D721Med (cell line): ENCODE measurements around the gene CNP.
"Not testable (repeated sequence)": the region's sequence is repeated elsewhere in the genome, so short reads cannot be mapped to it uniquely, and the experiment has no call there.

Experiments
- DNase-seq: peaks from one replicate; pipeline ENCODE4 v3.0.0; 2011; ENCODE audit warnings: low spot score; ENCODE audit not compliant: insufficient read length
- FAIRE-seq: peaks from 2 replicates; lab custom pipeline; 2011; peaks lifted over from hg19 to GRCh38; lab: Jason Lieb, UNC
- TF ChIP-seq, protein P1 (sequence below): IDR thresholded peaks from 2 replicates; pipeline ENCODE4 v1.5.1; 2012; ENCODE audit warnings: mild to moderate bottlenecking, control low read depth; ENCODE audit not compliant: insufficient read depth; ENCODE audit errors: missing control alignments

The CNP gene

DNA sequence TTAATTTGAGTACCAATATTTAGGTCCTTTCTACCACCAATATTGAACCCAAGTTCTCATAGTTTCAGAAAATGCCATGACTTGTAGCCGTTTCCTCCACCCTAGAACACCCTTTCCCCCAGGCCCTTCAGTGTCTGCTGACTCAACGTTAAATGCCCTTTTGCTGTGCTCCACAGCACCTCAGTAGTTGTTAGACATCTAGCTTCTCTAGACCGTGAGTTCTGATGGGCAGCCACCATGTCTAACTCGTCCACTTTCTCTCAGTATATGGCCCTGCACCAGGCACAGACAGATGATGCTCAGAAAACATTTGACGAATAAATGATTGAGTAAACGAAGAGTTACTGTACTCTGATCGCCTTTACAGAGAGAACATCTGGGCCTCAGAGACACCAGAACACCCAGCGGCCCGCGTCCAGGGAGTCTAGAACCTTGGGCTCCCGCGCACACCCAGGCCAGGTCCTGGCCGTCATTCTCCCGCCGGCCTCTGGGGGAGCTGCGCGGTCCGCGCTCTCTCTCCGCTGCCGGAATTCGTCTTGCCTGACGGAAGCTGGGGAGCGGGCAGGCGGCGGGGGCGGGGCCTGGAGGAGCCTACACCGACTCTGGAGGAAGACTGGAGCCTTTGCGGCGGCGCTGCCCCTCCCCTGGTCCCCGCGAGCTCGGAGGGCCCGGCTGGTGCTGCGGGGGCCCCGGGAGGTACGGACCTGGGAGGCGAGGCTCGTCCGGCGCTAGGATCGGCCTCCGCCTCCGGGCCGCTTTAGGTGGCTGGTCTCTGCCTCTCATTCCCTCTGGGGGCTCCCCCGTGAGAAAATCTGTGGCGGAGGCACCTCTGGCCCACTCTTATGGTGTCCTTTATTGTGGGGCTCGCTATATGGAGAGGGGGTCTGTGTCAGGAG lies 53.2 kb downstream of the CNP start, which contains the start of gene NKIRAS2:
Gene NKIRAS2 (plus strand): TSS at position 582 of the 896 bp plus-strand sequence. CDS start 1,488 bp downstream, outside the sequence.
- TF ChIP-seq, protein P1, sequence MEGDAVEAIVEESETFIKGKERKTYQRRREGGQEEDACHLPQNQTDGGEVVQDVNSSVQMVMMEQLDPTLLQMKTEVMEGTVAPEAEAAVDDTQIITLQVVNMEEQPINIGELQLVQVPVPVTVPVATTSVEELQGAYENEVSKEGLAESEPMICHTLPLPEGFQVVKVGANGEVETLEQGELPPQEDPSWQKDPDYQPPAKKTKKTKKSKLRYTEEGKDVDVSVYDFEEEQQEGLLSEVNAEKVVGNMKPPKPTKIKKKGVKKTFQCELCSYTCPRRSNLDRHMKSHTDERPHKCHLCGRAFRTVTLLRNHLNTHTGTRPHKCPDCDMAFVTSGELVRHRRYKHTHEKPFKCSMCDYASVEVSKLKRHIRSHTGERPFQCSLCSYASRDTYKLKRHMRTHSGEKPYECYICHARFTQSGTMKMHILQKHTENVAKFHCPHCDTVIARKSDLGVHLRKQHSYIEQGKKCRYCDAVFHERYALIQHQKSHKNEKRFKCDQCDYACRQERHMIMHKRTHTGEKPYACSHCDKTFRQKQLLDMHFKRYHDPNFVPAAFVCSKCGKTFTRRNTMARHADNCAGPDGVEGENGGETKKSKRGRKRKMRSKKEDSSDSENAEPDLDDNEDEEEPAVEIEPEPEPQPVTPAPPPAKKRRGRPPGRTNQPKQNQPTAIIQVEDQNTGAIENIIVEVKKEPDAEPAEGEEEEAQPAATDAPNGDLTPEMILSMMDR = peak; percentile 82
- peak; percentile 94 for DNase-seq
- FAIRE-seq = no peak

DNA sequence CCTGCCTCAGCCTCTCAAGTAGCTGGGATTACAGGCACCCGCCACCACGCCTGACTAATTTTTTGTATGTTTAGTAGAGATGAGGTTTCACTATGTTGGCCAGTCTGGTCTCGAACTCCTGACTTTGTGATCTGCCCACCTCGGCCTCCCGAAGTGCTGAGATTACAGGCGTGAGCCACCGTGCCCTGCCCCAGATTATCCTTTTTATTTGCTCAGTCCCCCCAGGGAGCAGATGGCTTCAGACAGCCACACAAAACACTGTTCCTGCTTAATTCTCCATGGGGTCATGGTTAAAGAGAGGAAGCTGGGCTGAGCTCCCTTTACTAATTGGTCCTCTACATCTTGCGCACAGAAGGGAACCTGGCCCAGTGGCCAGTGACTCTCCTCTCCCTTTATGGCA lies 54.2 kb downstream of the CNP start:
- FAIRE-seq, DNase-seq: not testable (repeated sequence)

DNA sequence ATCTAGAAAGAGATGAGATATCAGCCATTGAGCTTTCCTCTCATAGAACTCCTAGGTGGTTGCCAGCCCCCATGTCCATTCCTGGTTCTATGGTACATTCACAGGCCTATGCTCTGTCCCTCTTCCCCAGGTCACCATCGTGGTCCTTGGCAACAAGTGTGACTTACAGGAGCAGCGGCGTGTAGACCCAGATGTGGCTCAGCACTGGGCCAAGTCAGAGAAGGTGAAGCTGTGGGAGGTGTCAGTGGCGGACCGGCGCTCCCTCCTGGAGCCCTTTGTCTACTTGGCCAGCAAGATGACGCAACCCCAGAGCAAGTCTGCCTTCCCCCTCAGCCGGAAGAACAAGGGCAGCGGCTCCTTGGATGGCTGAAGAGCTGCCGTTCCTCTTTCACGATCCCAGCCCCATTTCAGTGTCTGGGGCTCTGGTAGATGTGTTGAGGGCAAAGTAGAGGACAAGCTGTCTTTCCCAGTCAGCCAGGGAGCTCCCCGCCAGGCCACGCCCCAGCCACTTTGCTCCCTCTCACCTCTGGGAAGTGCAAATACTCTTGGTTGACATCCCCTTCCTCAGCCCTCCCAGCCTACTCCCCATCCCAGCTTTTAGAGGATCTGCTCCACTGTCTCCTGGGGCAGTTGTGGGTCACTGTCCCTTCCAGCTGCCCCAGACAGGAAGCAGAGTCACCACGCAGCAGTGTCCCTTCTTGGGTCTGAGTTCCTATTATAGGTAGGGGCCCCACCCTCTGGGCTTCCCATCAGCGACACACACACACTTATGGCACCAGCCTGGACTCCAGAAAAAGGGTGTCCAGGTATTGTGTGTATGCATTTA lies 57.1 kb downstream of the CNP start:
- no peak for FAIRE-seq
- DNase-seq = no peak

DNA sequence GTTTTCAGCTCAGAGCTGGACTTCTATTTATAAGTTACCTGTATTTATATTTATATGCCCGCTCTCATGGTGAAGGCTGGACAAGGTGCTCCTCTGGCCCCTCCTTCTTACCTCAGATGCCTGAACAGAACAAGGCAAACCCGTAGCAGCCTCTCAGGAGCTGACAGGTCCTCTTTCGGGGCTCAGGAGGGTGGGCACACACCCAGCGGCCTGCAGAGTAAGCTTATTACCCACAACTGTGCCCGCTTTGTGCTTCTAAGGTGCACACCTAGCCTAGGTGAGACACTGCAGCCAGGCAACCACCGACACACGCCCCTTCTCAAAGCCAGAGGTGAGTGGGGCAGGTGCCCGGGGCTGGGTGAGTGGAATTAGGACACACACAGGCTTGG lies 58.6 kb downstream of the CNP start:
- DNase-seq (no peak), FAIRE-seq (no peak)
- TF ChIP-seq, protein P1 = no peak

More for the DNA sequence above, 57.1 kb downstream of the CNP start:
- TF ChIP-seq, protein P1 = no peak

DNA sequence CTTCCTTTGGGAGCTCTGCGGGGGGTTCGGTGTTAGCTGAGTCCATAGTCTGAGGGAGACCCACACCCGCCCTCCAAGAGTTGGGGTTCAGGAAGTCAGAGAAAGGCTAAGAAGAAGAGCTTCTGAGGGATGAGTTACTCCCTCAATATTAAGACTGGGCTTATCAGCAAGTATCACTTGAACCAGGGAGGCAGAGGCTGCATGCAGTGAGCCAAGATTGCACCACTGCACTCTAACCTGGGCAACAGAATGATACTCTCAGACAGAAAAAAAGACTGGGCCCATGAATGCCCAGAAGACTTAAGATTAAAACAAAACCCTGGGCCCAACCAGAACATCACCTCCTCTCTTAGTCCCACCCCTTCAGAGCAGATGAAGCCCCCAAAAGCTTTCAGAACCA lies 59.3 kb downstream of the CNP start:
- DNase-seq (no peak), FAIRE-seq (no peak)
- TF ChIP-seq, protein P1 = no peak

DNA sequence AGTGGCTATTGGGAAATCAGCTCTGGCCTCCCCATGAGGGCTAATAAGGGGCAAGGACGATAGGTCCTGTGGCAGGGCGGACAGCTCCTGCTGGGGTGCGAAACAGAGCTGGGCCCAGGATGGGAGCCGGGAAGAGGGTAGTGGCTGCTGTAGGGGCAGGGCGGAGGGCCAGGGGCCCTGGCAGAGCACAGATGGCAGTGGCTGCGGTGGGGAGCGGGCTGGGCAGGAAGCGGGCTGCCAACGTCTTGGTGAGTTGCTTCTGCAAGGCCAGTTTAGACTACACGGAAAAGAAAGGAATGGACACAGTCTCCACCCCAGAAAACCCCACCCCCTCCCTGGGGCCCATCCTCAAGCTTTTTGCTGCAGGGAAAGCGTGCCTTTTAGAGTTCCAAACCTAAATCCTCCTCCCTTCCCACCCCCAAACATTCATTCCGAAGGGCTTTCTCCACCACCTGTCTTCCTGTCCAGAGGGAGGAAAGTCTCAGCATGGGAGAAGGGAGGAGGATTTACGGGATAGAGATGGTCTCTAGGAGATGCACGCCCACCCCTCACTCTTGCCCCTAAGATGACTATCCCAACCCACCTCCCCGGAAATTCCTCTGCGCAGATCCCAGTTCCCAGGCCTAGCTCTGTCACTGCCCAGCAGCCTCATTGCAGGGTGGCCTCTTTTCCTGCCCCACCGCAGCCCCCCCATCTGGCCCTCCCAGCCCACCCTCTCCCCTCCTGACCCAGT lies 60.4 kb downstream of the CNP start:
- no peak for DNase-seq
- no peak for FAIRE-seq
- TF ChIP-seq, protein P1 = no peak
